ENCODE results near the gene RPS28. TPM values are rescaled to one million over a fixed set of nuclear protein-coding genes. Genes with fewer than 3 reads are reported as not detected.

RPS28 gene
- total and polyA plus RNA-seq, 2 experiments from 2014 or later = 312 to 693 TPM

- H3K27ac ChIP-seq = peak within 1 kb of the TSS; percentile 52
- DNase-seq (ENCODE audit: low spot score) = peak; percentile 75
- peak within 1 kb of the TSS; percentile 92 for H3K4me2 ChIP-seq
These were observed 42.8 kb downstream of the RPS28 start, which contains the start of gene ANGPTL4 for GRCh38 chr19:8363803-8364771. Gene ANGPTL4 (plus strand): TSS chr19:8364155. CDS start chr19:8364322, 167 bp downstream.

GRCh38 chr19:8366121-8366581 lies 44.9 kb downstream of the RPS28 start:
- Histone ChIP-seq H3K27ac (no peak overlapping the region), H3K4me1 (ENCODE audit: insufficient read depth) (peaks cover 31% of the 10 kb centered on the region)

More at GRCh38 chr19:8363803-8364771, 42.8 kb downstream of the RPS28 start, which contains the start of gene ANGPTL4:
- peak within 1 kb of the TSS; percentile 29 for H3K4me3 ChIP-seq
- no peak for TF ChIP-seq CTCF (IDR thresholded peaks at IDR 0.05; ENCODE audit: poor library complexity)
- no peak for TF ChIP-seq EZH2 (IDR thresholded peaks at IDR 0.05; ENCODE audit: borderline replicate concordance)
- TF ChIP-seq EZH2phosphoT487 (IDR thresholded peaks at IDR 0.05; ENCODE audit: low read depth, severe bottlenecking, unreplicated experiment) = no peak
- peaks cover 3% of the 10 kb centered on the region for H3K79me2 ChIP-seq
- H4K20me1 ChIP-seq (ENCODE audit: insufficient read depth, poor library complexity, severe bottlenecking) = no peaks in the 10 kb centered on the region
- H3K27me3 ChIP-seq = peaks cover 5% of the 10 kb centered on the region
- H3K9me3 ChIP-seq (ENCODE audit: low read depth) = no peaks in the 10 kb centered on the region
- WGBS (ENCODE audit: low lambda C conversion rate, missing lambda C conversion rate) = 2% methylated on average over 69 of the region's 81 CpGs
- no peaks in the 10 kb centered on the region for H3K9me2 ChIP-seq (replicated peaks; ENCODE audit: insufficient read depth)
- H3K4me1 ChIP-seq (ENCODE audit: insufficient read depth) = peaks cover 28% of the 10 kb centered on the region
- peak within 1 kb of the TSS; percentile 63 for H2AFZ ChIP-seq
- no peaks in the 10 kb centered on the region for H3K36me3 ChIP-seq (replicated peaks; ENCODE audit: insufficient read depth, low read depth)

GRCh38 chr19:8366961-8367326 lies 45.6 kb downstream of the RPS28 start:
- H3K4me1 ChIP-seq (ENCODE audit: insufficient read depth) = peaks cover 31% of the 10 kb centered on the region
- H3K9me2 ChIP-seq (replicated peaks; ENCODE audit: insufficient read depth) = no peaks in the 10 kb centered on the region
- DNase-seq (ENCODE audit: low spot score) = no peak
- H4K20me1 ChIP-seq (ENCODE audit: insufficient read depth, poor library complexity, severe bottlenecking) = no peaks in the 10 kb centered on the region
- H3K9me3 ChIP-seq (ENCODE audit: low read depth) = no peaks in the 10 kb centered on the region
- H3K36me3 ChIP-seq (replicated peaks; ENCODE audit: insufficient read depth, low read depth) = no peaks in the 10 kb centered on the region
- TF ChIP-seq CTCF (IDR thresholded peaks at IDR 0.05; ENCODE audit: poor library complexity) (no peak), EZH2 (IDR thresholded peaks at IDR 0.05; ENCODE audit: borderline replicate concordance) (no peak), EZH2phosphoT487 (IDR thresholded peaks at IDR 0.05; ENCODE audit: low read depth, severe bottlenecking, unreplicated experiment) (no peak)
- H3K4me2 ChIP-seq = peak overlapping the region; percentile 70
- peaks cover 5% of the 10 kb centered on the region for H3K27me3 ChIP-seq
- H2AFZ ChIP-seq = no peak overlapping the region
- no peak overlapping the region for H3K4me3 ChIP-seq
- H3K79me2 ChIP-seq = peaks cover 3% of the 10 kb centered on the region
- WGBS (ENCODE audit: low lambda C conversion rate, missing lambda C conversion rate) = 68% methylated on average over 13 of the region's 13 CpGs
- peak overlapping the region; percentile 76 for H3K27ac ChIP-seq

More at GRCh38 chr19:8366121-8366581, 44.9 kb downstream of the RPS28 start:
- Histone ChIP-seq H3K27me3 (peaks cover 5% of the 10 kb centered on the region), H2AFZ (no peak overlapping the region), H4K20me1 (ENCODE audit: insufficient read depth, poor library complexity, severe bottlenecking) (no peaks in the 10 kb centered on the region), H3K4me3 (no peak overlapping the region), H3K36me3 (replicated peaks; ENCODE audit: insufficient read depth, low read depth) (no peaks in the 10 kb centered on the region), H3K79me2 (peaks cover 3% of the 10 kb centered on the region), H3K9me3 (ENCODE audit: low read depth) (no peaks in the 10 kb centered on the region), H3K4me2 (no peak overlapping the region), H3K9me2 (replicated peaks; ENCODE audit: insufficient read depth) (no peaks in the 10 kb centered on the region)
- DNase-seq (ENCODE audit: low spot score) = no peak
- WGBS (ENCODE audit: low lambda C conversion rate, missing lambda C conversion rate) = 98% methylated on average over 11 of the region's 11 CpGs
- TF ChIP-seq CTCF (IDR thresholded peaks at IDR 0.05; ENCODE audit: poor library complexity) (no peak), EZH2 (IDR thresholded peaks at IDR 0.05; ENCODE audit: borderline replicate concordance) (no peak), EZH2phosphoT487 (IDR thresholded peaks at IDR 0.05; ENCODE audit: low read depth, severe bottlenecking, unreplicated experiment) (no peak)

All from hepatocyte (in vitro differentiated cells).